GM18873 (cell line): ENCODE measurements around the gene DNM3.

ENCODE experiments used
- ATAC-seq: cut with Tn5 transposase; IDR thresholded peaks from one replicate; pipeline ENCODE4 v1.9.1; 2021; ENCODE audit warnings: mild to moderate bottlenecking, moderate library complexity, moderate number of reproducible peaks; ENCODE audit not compliant: unreplicated experiment, low FRiP score

DNM3 gene

DNA sequence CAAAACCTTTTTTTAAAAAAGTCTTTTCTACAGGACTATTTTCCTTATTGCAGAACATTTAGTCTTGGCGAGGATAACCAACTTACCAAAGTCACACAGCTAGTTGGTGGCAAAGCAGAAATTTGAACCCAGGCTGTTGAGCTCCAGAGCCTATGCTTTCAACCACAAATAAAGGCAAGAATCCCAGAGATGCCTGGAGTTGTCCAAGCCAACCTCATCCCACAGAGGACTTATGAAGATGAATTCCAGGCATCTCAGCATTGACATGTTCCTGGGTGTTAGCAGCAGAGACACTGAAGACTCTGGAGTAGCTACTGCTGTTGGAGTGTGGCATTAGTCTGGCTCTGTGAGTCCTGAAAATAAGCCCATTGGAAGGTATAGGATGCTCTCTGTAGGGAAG lies 291.5 kb downstream of the DNM3 start:
- ATAC-seq: no peak

DNA sequence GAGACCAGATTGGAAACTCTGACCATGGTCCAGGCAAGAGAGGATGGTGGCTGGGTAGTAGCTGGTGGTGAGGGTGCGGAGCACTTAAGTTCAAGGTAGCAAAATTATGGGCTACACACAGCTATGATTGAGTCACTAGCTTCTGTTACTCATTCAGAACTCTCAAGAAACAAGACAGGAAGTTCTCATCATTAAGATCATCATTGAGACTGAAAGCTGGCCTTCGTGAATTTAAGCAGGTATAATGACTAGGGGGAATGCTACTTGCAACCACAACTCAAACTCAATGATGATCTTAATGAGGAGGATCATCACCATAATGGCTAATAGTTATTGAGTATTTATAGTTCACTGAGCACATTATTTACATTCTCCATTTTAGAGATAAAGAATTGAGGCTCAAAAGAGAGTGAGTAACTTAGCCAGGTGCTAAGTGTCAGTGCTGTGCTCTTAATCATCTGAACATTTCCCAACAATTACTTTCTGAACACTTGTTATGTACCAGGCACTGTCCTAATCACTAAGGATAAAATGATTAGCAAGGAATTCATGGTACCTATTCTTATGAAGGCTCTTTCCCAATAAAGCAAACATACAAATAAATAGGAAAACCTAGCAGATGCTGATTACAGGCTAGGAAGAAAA lies 292.9 kb downstream of the DNM3 start:
- ATAC-seq: no peak

- no peak for ATAC-seq
These were observed 293.9 kb downstream of the DNM3 start for GRCh38 chr1:172135076-172135672.

DNA sequence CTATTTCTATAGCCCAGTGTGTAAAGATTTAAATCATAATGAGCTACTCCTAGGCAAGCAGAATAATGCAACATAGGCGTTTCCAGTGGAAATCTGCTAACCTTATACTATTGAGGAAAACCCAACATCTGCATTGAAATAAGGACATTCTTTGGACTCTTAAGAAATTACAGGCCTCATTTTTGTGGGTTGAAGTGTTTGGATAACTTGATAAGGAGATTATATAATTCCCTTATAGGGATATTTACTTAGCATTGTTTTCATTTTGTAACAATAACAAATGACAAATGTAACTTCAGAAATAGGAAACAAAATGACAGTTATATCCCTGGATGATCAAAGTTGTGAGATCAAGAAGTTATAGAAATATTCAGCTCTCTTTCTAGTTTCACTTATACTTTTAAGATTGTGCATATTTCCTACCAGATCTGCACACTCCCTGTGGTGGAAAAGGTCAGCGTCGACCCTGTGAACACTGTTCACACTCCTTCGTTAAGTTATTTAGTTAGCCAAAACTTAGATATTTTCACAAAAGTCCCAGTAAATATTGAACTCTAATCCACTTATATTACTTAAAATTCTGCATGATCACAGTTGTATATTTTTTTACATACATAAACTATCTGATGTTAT lies 294.8 kb downstream of the DNM3 start:
- ATAC-seq: no peak

GRCh38 chr1:172136925-172137324 lies 295.6 kb downstream of the DNM3 start:
- ATAC-seq: no peak

- ATAC-seq: no peak
These were observed 296.6 kb downstream of the DNM3 start for GRCh38 chr1:172137703-172138454.

DNA sequence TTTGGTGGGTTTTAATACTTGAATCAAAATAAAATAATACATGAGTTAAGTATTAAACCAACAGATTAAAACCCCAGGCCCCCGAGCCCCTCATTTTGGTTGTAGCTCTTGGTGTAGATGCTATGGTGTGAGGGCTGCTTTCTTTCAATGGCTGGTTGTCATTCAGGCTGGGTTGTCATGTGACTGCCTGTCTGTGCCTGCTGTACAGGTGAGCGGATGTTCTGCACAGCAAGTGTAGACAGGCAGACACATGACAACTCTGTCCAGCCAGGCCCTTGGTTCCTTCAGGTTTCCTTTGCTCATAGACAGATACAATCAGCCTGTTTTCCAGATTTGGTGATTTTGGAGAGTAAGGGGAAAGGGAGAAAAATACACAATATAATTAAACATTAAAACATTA lies 297.3 kb downstream of the DNM3 start:
- ATAC-seq: no peak

DNA sequence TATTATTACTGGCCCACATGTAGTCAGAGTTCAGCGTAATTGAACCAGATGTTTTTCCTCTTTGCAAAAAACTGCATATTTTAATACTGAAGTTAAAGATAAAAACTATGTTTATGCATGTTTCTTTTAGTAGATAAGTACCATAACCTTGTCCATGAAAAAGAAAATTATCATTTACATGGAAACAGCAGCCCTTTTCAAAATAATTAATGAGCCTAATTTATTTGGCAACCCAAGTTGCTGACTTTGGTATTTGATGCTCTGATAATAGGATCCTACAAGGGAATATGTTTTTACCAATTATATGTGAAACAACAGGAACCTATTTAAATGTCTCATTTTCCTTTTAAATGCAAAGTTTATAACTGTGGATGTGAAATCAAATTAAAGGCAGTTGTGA lies 297.9 kb downstream of the DNM3 start:
- no peak for ATAC-seq

DNA sequence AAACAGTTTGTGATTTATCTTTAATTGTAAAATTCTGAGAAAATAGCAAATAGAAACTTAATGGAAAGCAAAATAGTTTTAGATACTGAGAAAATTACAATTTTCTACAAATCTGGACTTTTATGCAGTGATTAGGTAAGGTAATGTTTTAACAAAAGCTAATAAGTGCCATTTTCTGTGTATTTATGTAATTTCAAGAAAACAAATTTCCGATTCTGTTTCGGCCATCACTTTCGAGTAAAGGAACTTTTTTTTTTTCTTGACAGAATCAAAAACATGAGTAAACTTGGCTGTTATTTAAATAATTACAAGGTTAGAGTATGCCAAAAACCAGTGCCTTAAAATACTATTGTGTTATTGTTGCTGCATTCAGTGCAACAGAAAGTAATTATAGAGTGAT lies 298.8 kb downstream of the DNM3 start:
- ATAC-seq: no peak

- no peak for ATAC-seq
These were observed 299.3 kb downstream of the DNM3 start for GRCh38 chr1:172140591-172140990.

GRCh38 chr1:172141341-172141881 lies 300.1 kb downstream of the DNM3 start:
- ATAC-seq: no peak

- no peak for ATAC-seq
These were observed 301.0 kb downstream of the DNM3 start for GRCh38 chr1:172142324-172142723.

DNA sequence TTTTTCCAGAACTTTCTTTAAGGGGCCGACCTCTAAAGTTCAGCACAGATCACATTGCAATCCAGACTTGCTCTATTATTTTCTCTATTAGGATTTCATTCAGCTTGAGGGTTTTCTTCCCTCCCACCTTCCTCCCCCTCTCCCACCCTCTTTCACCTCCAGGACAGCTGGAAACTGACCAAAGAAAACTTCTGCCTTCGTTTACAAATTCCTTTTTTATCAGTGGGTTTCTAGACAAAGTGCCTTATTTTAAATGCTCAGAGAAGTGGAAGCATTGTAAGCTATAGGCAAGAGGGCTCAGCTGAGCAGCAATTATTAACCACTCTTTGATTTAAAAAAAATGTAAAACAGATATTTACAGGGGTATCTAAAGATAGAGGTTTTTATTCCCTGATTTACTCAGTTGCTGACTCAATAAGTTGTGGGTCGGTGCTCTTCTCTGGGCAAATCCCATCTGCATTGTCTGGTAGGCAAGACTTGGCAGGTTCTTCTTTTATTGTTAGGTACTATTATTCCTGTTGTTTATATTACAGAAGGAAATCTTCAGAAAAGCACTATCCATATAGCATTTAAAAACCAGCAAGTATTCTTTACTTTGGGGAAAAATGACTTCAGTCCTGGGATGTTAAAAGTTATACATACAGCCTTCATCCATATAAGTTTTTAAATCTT lies 302.2 kb downstream of the DNM3 start:
- ATAC-seq: no peak

GRCh38 chr1:172144445-172145061 lies 303.3 kb downstream of the DNM3 start:
- no peak for ATAC-seq

GRCh38 chr1:172145231-172145651 lies 303.9 kb downstream of the DNM3 start:
- ATAC-seq: no peak

DNA sequence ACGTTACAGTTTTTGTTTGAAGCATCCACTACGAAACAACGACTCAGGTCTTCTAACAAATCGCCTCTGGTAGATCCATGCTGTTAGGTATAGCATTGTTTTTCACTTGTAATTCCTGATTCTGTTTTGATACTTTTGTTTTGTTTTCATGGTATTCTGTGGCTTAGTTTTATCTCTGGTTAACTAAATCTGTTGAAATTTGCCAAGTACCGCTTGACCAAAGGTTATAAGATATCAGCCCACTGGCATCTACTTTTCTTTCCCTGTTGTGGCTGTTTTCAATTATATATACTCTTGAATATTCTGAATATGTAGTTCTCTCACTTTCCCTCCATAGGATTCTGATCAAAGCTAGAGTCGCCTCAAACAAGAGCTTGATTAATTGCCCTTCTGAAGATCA lies 304.4 kb downstream of the DNM3 start:
- no peak for ATAC-seq

DNA sequence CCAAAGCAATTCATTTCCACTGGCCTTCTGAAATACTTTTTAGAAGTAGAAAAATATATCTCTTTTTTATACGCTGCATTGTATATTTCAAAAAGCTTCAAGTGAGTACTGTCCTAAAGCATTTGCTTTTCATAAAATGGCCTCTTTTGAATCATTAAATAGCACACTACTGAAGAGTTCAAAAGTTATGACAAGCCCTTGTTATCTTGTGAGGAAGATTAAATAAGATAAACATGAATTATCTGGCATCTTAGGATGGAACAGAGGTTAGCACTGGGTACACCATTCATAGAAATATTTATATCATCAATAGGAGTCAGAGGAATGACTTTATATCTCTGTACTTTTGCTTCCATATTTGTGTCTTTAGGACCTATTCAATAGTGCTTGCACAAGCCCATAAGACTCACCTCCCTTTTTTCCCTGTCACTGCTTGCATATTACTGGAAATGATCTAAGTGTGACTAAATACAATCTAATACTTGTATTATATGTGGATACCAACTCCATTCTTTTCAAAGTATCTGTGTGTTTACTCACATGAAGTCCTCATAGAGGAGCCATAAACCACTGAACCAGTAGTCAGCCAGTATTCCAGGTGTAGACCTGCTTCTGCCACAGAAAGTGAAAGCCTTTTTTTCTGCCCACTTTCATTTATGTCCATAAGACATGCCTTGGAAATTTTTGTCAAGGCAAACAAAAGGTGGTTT lies 305.0 kb downstream of the DNM3 start:
- no peak for ATAC-seq

- ATAC-seq: no peak
These were observed 306.2 kb downstream of the DNM3 start for GRCh38 chr1:172147541-172147940.

- no peak for ATAC-seq
These were observed 306.9 kb downstream of the DNM3 start for GRCh38 chr1:172148213-172148612.
